ENCODE data around the gene FUT1.
"Not testable (repeated sequence)": the region's sequence is repeated elsewhere in the genome, so short reads cannot be mapped to it uniquely, and the experiment has no call there.

FUT1 gene

GRCh38 chr19:48740164-48740972 is 12.1 kb downstream of the FUT1 start, which contains the start of gene RASIP1:
Gene RASIP1, minus strand, starts transcription at chr19:48740610. Its CDS starts 328 bp downstream, at chr19:48740282.
- no peak for DNase-seq

- no peak for DNase-seq
Observed at GRCh38 chr19:48739404-48740163, 12.9 kb downstream of the FUT1 start.

GRCh38 chr19:48738557-48739403 is 13.7 kb downstream of the FUT1 start:
- peak; percentile 73 for DNase-seq

- no peak for DNase-seq
Observed at GRCh38 chr19:48737360-48737998, 15.0 kb downstream of the FUT1 start.

DNA sequence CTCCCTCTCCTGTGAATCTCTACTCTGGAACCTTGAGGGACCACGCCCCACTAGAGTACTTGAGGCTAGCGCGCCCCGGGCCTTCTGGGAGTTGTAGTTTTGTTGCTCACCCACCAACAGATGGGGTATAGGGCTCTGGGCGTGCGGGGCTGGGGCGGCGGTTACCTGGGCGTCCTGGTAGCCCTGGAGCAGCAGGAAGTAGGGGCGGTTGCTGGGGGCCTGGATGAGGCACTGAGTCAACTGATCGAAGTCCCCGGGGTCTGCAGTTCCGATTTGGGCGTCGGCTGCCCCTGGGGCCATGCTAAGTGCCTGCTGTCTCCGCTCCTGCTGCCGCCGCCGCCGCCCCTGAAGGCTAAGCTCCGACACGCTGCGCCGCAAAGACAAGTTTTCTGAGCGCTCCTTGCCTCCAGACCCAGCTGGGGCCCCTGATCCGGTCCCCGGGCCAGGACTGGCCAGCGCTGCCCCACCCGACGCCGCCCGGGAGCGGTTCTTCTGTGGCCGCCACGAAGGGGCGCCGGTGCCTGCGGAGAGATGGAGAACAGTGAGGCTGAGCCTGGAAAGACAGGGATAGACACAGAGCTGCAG is 17.3 kb downstream of the FUT1 start:
- DNase-seq = no peak

- no peak for DNase-seq
Observed at GRCh38 chr19:48734625-48735024, 17.8 kb downstream of the FUT1 start.

- no peak for DNase-seq
Observed at GRCh38 chr19:48731452-48731851, 21.0 kb downstream of the FUT1 start.

GRCh38 chr19:48728911-48729664 is 23.4 kb downstream of the FUT1 start:
- no peak for DNase-seq

DNA sequence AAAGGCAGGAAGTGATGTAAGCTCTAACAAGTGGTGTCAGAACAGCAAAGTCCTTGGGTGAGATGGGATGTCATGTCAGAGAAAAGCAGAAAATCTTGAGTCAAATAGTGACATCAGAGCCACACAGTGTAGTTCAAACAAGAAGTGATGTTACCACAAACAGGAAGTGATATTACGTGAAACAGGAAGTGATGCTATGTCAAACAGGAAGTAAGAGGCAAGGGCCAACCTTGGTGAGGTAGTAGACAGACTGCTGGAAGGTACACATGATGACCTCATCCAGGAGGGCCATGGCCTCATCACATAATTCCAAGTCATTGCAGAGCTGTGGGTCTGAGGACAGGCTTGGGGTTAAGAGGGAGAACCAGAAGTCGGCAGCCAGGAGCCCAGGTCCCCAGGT is 25.9 kb downstream of the FUT1 start:
- no peak for DNase-seq

DNA sequence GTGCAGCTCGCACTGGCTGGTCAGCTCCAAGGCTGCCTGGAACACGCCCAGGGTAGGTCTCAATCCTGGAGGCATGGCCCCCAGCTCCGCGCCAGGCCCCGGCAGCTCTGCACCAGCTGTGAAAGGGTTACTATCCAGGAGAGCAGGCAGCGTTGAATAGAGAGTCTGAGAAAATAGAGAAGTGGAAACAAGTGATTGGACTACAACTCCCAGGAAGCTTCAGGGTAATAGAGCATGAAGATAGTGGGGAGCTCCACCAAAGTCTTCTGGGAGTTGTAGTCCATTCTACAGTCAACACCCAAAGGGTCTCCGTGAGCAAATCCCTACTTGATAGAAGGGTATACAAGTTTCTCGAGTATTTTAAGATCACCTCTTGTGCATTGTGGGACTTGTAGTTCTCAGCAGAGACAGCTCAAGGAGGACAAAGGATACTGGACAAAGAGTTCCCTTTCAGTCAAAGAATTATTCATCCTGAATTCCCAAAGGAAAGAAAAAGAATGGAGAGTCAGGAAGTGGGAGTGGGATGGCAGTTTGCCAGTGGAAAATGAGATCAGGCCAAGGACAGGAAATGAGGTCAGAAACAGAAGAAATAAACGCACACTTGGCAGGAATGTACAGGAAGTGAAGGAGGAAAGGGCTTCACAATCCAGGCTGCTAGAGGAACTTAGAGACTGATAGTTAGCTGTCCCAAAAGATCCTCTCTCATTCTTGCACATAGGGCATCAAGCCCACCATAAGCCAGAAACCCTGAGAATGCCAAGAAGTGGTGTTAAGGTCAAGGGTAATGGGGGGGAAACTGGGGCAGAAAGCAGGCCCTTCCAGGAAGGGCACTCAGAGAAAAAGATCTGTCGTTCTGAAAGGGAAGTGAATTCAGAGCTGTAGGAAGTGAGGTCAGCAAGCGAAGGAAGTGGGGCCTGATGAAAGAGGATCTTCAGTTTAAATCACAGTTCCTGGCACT is 27.4 kb downstream of the FUT1 start:
- peak; percentile 95 for DNase-seq

- DNase-seq = no peak
Observed at GRCh38 chr19:48722196-48722708, 30.2 kb downstream of the FUT1 start.

GRCh38 chr19:48720613-48721296 is 31.7 kb downstream of the FUT1 start:
- DNase-seq = peak; percentile 100

DNA sequence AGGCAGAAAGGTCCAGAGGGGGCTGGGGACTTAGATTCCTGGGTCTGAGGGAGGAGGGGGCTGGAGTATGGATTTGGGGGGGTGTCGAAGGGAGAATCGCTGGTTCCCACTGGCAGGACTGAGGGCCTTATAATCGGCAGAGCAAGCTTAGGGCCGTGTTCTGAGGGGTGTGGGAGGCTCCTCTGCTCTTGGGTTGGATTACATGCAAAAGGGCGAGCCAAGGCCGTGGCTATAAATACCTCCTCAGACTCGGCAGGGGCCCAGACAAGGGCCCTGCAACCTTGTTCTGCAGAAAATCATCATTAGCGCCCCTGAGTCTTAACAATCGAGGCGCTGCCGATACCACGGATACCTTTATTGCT is 32.2 kb downstream of the FUT1 start:
- DNase-seq = no peak

DNA sequence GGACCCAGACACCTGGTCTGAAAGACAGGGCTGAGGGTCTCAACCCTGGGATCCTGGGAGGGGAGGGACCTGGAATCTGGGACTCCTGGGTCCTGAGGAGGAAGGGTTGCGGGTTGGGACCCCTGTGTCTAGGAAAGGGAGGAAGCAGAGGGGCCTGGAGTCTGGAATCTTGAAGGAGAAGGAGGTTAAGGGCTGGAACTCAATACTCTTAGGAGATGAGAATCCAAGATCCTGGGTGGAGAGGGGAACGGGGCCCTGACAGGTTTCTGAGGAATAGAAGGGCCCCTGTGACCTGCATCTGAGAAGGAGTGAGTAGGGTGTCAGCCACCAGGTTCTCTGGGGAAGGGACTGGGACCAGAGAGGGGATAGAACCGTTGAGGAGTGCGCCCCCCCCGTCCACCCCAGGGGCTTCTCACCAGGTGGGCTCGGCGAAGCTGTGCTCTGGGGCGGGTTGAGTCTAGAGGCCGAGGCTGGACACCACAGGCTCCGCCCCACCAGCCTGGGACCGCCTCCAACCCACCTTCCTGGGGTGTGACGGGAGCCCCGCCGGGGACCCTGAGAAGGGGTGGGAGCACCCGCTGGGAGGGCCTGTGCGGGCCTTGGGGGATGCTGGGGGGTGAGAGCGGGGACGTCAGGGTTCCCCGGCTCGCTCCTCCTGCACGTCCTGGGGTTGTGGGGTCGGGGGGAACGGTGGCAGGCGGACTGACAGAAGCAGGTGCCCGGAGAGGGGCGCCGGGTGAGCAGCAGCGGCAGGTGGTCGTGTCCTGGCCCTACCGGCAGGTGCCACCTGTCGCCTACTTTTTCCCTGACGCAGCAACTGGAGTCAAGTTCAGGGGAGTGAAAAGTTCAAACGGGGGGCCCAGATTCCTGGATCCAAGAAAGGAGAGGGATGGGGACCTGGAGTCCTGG is 32.9 kb downstream of the FUT1 start, which contains the start of gene MAMSTR:
Gene MAMSTR (minus strand): TSS at position 463 of the 909 bp plus-strand sequence. CDS start 694 bp downstream, outside the sequence.
- no peak for DNase-seq

- no peak for DNase-seq
Observed at GRCh38 chr19:48718711-48719231, 33.7 kb downstream of the FUT1 start.

- not testable (repeated sequence) for DNase-seq
Observed at GRCh38 chr19:48718106-48718505, 34.3 kb downstream of the FUT1 start.

GRCh38 chr19:48716562-48717291 is 35.7 kb downstream of the FUT1 start:
- DNase-seq = peak; percentile 58

All from fibroblast of upper back skin (primary cell).